ENCODE data around the gene TRIP12.
"Not testable (repeated sequence)": the region's sequence is repeated elsewhere in the genome, so short reads cannot be mapped to it uniquely, and the experiment has no call there.

Gene TRIP12

DNA sequence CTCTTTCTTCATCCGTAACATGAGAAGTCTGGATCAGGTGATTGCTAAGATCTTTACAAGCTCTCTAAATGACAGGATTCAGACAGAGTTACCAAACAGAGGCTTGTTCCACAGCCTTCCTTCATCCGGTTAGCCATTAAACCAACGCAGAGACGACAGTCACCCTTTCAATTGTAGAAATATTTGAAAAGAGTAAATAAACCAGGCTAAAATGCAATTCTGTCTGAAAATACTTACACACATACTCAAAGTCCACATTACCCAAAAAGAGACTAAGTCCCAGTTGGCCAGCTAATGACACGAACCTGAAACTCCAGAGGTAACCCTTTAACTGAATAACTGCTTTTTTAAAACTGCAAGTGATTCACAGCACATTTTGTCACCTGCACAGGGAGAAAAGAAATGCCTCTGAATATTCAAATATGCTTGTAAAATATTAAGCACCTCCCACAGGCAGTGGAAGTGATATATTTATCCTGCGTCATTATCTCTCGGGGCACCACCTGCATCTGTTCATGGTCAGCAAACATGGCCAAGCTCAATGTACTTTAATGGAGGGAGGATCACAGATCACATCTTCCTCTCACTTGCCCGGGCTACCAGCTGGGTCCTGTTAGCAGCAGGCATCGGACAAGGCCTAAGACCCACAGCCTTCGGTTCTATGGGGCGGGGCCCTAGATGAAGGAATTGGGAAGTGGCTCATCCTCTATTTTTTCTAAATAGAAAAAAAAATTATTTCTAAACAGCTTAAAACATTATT lies 168.7 kb downstream of the TRIP12 start:
- DNase-seq (ENCODE audit: low read depth in 1 of 2, low spot score in 1 of 2) = no peak
- H3K27me3 ChIP-seq (ENCODE audit: insufficient read depth, poor library complexity, severe bottlenecking) = no peaks in the 10 kb centered on the region
- no peak overlapping the region for H3K27ac ChIP-seq (replicated peaks)
- TF ChIP-seq, protein P1, sequence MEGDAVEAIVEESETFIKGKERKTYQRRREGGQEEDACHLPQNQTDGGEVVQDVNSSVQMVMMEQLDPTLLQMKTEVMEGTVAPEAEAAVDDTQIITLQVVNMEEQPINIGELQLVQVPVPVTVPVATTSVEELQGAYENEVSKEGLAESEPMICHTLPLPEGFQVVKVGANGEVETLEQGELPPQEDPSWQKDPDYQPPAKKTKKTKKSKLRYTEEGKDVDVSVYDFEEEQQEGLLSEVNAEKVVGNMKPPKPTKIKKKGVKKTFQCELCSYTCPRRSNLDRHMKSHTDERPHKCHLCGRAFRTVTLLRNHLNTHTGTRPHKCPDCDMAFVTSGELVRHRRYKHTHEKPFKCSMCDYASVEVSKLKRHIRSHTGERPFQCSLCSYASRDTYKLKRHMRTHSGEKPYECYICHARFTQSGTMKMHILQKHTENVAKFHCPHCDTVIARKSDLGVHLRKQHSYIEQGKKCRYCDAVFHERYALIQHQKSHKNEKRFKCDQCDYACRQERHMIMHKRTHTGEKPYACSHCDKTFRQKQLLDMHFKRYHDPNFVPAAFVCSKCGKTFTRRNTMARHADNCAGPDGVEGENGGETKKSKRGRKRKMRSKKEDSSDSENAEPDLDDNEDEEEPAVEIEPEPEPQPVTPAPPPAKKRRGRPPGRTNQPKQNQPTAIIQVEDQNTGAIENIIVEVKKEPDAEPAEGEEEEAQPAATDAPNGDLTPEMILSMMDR (IDR thresholded peaks at IDR 0.05; ENCODE audit: insufficient read depth, low read length) = no peak
- TF ChIP-seq REST (IDR thresholded peaks at IDR 0.05; ENCODE audit: insufficient replicate concordance, low read depth) = no peak
- TF ChIP-seq SPI1 (IDR thresholded peaks at IDR 0.05; ENCODE audit: borderline replicate concordance, low read depth) = no peak
- no peak for TF ChIP-seq GABPA (IDR thresholded peaks at IDR 0.05; ENCODE audit: low read depth)
- H3K4me3 ChIP-seq (replicated peaks; ENCODE audit: insufficient read depth, low read length) = no peak overlapping the region

DNA sequence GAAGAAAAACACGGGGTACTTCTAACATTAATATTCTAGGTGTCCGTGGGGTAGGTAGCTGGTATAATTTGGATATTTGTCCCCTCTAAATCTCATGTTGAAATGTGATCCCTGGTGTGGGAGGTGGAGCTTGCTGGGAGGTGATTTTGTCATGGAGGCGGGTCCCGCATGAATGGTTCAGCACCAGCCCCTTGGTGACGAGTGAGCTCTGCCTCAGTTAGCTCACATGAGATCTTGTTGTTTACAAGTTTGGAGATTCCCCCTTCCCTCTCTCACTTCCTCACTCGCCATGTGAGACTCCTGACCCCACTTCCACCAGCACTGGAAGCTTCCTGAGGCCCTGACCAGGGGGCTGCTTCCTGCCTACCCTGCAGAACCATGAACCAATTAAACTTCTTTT lies 172.0 kb downstream of the TRIP12 start:
- Histone ChIP-seq H3K4me3 (replicated peaks; ENCODE audit: insufficient read depth, low read length) (no peak overlapping the region), H3K27ac (replicated peaks) (no peak overlapping the region), H3K27me3 (ENCODE audit: insufficient read depth, poor library complexity, severe bottlenecking) (no peaks in the 10 kb centered on the region)
- TF ChIP-seq, protein P1 (IDR thresholded peaks at IDR 0.05; ENCODE audit: insufficient read depth, low read length) = no peak
- TF ChIP-seq SPI1 (IDR thresholded peaks at IDR 0.05; ENCODE audit: borderline replicate concordance, low read depth) = no peak
- TF ChIP-seq GABPA (IDR thresholded peaks at IDR 0.05; ENCODE audit: low read depth) = no peak
- TF ChIP-seq POLR2AphosphoS5 (IDR thresholded peaks at IDR 0.05; ENCODE audit: low read depth) = no peak
- TF ChIP-seq REST (IDR thresholded peaks at IDR 0.05; ENCODE audit: insufficient replicate concordance, low read depth) = no peak
- DNase-seq (ENCODE audit: low read depth in 1 of 2, low spot score in 1 of 2) = no peak

DNA sequence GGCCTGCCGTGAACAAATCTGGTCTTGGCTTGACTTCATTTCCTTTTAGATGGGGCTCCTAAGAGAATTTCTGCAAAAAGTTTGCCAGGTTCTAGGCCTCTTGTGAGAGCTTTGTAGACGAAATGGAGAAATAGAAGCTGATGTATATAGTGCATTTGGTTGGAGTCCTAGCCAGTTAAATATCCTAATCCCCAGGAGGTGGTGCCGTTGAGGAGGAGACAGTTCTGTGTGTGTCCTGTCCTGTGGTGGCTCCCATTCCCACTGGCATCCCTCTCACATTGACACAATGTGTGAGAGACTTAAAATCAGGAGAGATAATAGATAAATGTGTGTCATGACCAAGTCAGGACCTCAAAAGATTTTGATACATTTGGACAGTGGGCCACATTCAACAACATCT lies 172.9 kb downstream of the TRIP12 start:
- no peak for TF ChIP-seq GABPA (IDR thresholded peaks at IDR 0.05; ENCODE audit: low read depth)
- TF ChIP-seq, protein P1 (IDR thresholded peaks at IDR 0.05; ENCODE audit: insufficient read depth, low read length) = no peak
- no peak for TF ChIP-seq POLR2AphosphoS5 (IDR thresholded peaks at IDR 0.05; ENCODE audit: low read depth)
- no peak for TF ChIP-seq REST (IDR thresholded peaks at IDR 0.05; ENCODE audit: insufficient replicate concordance, low read depth)
- no peak for TF ChIP-seq SPI1 (IDR thresholded peaks at IDR 0.05; ENCODE audit: borderline replicate concordance, low read depth)
- Histone ChIP-seq H3K4me3 (replicated peaks; ENCODE audit: insufficient read depth, low read length) (no peak overlapping the region), H3K27ac (replicated peaks) (no peak overlapping the region), H3K27me3 (ENCODE audit: insufficient read depth, poor library complexity, severe bottlenecking) (no peaks in the 10 kb centered on the region)
- DNase-seq (ENCODE audit: low read depth in 1 of 2, low spot score in 1 of 2) = no peak

DNA sequence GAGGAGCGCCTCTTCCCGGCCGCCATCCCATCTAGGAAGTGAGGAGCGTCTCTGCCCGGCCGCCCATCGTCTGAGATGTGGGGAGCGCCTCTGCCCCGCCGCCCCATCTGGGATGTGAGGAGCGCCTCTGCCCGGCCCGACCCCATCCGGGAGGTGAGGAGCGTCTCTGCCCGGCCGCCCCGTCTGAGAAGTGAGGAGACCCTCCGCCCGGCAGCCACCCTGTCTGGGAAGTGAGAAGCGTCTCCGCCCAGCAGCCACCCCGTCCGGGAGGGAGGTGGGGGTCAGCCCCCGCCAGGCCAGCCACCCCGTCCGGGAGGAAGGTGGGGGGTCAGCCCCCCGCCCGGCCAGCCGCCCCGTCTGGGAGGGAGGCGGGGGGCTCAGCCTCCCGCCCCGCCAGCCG lies 179.1 kb downstream of the TRIP12 start:
- not testable (repeated sequence) for H3K27ac ChIP-seq (replicated peaks); DNase-seq (ENCODE audit: low read depth in 1 of 2, low spot score in 1 of 2); H3K27me3 ChIP-seq (ENCODE audit: insufficient read depth, poor library complexity, severe bottlenecking); H3K4me3 ChIP-seq (replicated peaks; ENCODE audit: insufficient read depth, low read length)
